PC-9 (cell line): ENCODE data around the gene PRKAG2. TPM values are rescaled to one million over a fixed set of nuclear protein-coding genes. Genes with fewer than 3 reads are reported as not detected.

ENCODE experiments used
- BruUV-seq: library from RNA; stranded (reverse); fragments of 400-500 nt; replicated peaks from 2 replicates; lab custom pipeline; 2021; lab: Mats Ljungman, UMichigan
- CTCF ChIA-PET: fragments of 300-600 bp; sonication (Branson Sonifier 250); formaldehyde crosslinking; loops from one replicate; lab custom pipeline; 2022; ENCODE audit warnings: antibody characterized with exemption; lab: Charles Lee
- POLR2A ChIA-PET: fragments of 300-600 bp; sonication (Branson Sonifier 250); formaldehyde crosslinking; loops from one replicate; lab custom pipeline; 2022; ENCODE audit warnings: antibody characterized with exemption; ENCODE audit not compliant: unreplicated experiment; lab: Charles Lee
- DNase-seq, 2 experiments: peaks; one replicate each; pipeline versions ENCODE4 v3.0.0 to v3.0.0-alpha.2; 2015 to 2022; ENCODE audit warnings: mixed read lengths in 1 of 2
- H2AFZ ChIP-seq: fragments of 200-600 bp; sonication (generic); 2 replicates; pipeline ENCODE4 v1.8.1; 2017; ENCODE audit warnings: antibody characterized with exemption
- H3F3A ChIP-seq: fragments of 200-600 bp; sonication (generic); 2 replicates; pipeline ENCODE4 v1.8.1; 2017; ENCODE audit warnings: antibody characterized with exemption, mild to moderate bottlenecking, low read depth; ENCODE audit not compliant: insufficient read depth
- H3K27ac ChIP-seq: fragments of 200-600 bp; sonication (generic); 2 replicates; pipeline ENCODE4 v1.6.1; 2016; ENCODE audit warnings: mixed run types
- H3K27me3 ChIP-seq: fragments of 200-600 bp; sonication (generic); 2 replicates; pipeline ENCODE4 v1.6.1; 2016; ENCODE audit warnings: low read depth, mixed run types; ENCODE audit not compliant: insufficient read depth
- H3K36me3 ChIP-seq: fragments of 200-600 bp; sonication (generic); 2 replicates; pipeline ENCODE4 v1.6.1; 2016; ENCODE audit warnings: low read depth, mixed run types
- H3K4me1 ChIP-seq: fragments of 200-600 bp; sonication (generic); replicated peaks from 2 replicates; pipeline ENCODE4 v1.6.1; 2016; ENCODE audit warnings: mixed run types; ENCODE audit not compliant: insufficient read depth
- H3K4me2 ChIP-seq: fragments of 200-600 bp; sonication (generic); 2 replicates; pipeline ENCODE4 v1.6.1; 2017; ENCODE audit warnings: mixed run types
- H3K4me3 ChIP-seq: fragments of 200-600 bp; sonication (generic); 2 replicates; pipeline ENCODE4 v1.6.1; 2016; ENCODE audit warnings: mixed run types
- H3K79me2 ChIP-seq: fragments of 200-600 bp; sonication (generic); 2 replicates; pipeline ENCODE4 v1.6.1; 2017; ENCODE audit warnings: low read depth, mixed run types
- H3K9me2 ChIP-seq: fragments of 200-600 bp; sonication (generic); 2 replicates; pipeline ENCODE4 v1.8.1; 2017; ENCODE audit warnings: mild to moderate bottlenecking; ENCODE audit not compliant: insufficient read depth
- H3K9me3 ChIP-seq: fragments of 200-600 bp; sonication (generic); 2 replicates; pipeline ENCODE4 v1.8.1; 2016; ENCODE audit warnings: low read depth; ENCODE audit not compliant: insufficient read depth
- H4K20me1 ChIP-seq: fragments of 200-600 bp; sonication (generic); 2 replicates; pipeline ENCODE4 v1.8.1; 2017; ENCODE audit not compliant: insufficient read depth
- EZH2 ChIP-seq: fragments of 200-600 bp; sonication (generic); IDR thresholded peaks from 2 replicates; pipeline ENCODE4 v1.8.0; 2017; ENCODE audit warnings: antibody characterized with exemption, low read depth
- intact Hi-C: fragments of 100-400 bp; cut with micrococcal nuclease; formaldehyde crosslinking; loops from one replicate; pipeline ENCODE4 v1.10.0; 2022; ENCODE audit not compliant: unreplicated experiment
- total RNA-seq: library from RNA; stranded (reverse); gene quantifications from 2 replicates; pipeline ENCODE4 v1.2.3, GENCODE V29; 2021
- TF ChIP-seq, protein P1 (sequence below): fragments of 200-600 bp; sonication (generic); conservative IDR thresholded peaks from 2 replicates; pipeline ENCODE4 v1.6.1; 2017; ENCODE audit warnings: mixed run types, antibody characterized with exemption, mild to moderate bottlenecking, moderate library complexity

Gene PRKAG2
- total RNA-seq, 1 experiment from 2014 or later = 37.3 TPM

DNA sequence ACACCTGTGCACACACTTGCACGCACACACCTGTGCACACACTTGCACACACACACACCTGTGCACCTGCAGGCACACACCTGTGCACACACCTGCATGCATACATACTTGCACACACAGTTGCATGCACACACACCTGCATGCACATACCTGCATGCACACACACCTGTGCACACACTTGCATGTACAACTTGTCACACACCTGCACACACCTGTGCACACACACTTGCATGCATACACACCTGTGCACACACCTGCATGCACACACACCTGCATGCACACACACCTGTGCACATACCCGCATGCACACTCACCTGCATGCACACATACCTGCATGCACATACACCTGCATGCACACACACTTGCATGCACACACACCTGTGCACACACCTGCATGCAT, 207.2 kb downstream of the PRKAG2 start:
- no TSS peak for BruUV-seq
- H3F3A ChIP-seq = no peaks in the 10 kb centered on the region
- TF ChIP-seq EZH2 = no peak
- TF ChIP-seq, protein P1, sequence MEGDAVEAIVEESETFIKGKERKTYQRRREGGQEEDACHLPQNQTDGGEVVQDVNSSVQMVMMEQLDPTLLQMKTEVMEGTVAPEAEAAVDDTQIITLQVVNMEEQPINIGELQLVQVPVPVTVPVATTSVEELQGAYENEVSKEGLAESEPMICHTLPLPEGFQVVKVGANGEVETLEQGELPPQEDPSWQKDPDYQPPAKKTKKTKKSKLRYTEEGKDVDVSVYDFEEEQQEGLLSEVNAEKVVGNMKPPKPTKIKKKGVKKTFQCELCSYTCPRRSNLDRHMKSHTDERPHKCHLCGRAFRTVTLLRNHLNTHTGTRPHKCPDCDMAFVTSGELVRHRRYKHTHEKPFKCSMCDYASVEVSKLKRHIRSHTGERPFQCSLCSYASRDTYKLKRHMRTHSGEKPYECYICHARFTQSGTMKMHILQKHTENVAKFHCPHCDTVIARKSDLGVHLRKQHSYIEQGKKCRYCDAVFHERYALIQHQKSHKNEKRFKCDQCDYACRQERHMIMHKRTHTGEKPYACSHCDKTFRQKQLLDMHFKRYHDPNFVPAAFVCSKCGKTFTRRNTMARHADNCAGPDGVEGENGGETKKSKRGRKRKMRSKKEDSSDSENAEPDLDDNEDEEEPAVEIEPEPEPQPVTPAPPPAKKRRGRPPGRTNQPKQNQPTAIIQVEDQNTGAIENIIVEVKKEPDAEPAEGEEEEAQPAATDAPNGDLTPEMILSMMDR = no peak

DNA sequence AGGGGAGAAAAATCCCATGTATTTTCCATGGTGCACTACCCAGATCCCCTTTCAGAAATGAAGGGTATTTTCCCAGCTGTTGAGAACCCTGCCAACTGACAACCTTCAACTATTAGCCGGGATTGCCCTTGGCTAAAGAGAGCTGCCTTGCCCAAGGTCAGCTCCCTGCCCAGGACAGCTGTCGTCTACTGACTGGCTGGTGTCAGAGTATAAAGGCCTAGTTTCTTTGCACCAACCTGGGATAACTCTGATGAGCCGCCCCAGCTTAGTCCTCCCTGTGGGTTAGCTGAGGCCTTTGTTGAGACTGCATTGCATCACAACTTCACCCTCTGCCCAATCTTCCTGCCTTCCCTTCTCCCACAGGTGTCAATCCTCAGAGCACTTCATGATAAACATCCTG, 210.0 kb downstream of the PRKAG2 start:
- no peak overlapping the region for H3K27ac ChIP-seq
- no peaks in the 10 kb centered on the region for H3K79me2 ChIP-seq
- DNase-seq = no peak
- ChIA-PET POLR2A (no interaction called here), CTCF (no interaction called here)
- H3K4me3 ChIP-seq = no peak overlapping the region
- no peaks in the 10 kb centered on the region for H4K20me1 ChIP-seq
- no peaks in the 10 kb centered on the region for H3K9me2 ChIP-seq
- no peaks in the 10 kb centered on the region for H3K27me3 ChIP-seq
- no peaks in the 10 kb centered on the region for H3F3A ChIP-seq
- H3K4me2 ChIP-seq = no peak overlapping the region
- no peak overlapping the region for H2AFZ ChIP-seq
- no peaks in the 10 kb centered on the region for H3K4me1 ChIP-seq
- no peaks in the 10 kb centered on the region for H3K36me3 ChIP-seq
- intact Hi-C loops = no loop called here
- no peaks in the 10 kb centered on the region for H3K9me3 ChIP-seq
- TF ChIP-seq, protein P1 = no peak
- TF ChIP-seq EZH2 = no peak
- no TSS peak for BruUV-seq

More for the DNA sequence above, 207.2 kb downstream of the PRKAG2 start:
- no peak for DNase-seq
- Histone ChIP-seq H3K36me3 (no peaks in the 10 kb centered on the region), H3K4me1 (no peaks in the 10 kb centered on the region), H3K27me3 (no peaks in the 10 kb centered on the region), H3K27ac (no peak overlapping the region), H4K20me1 (no peaks in the 10 kb centered on the region), H3K79me2 (no peaks in the 10 kb centered on the region), H3K4me3 (no peak overlapping the region), H2AFZ (no peak overlapping the region), H3K9me2 (no peaks in the 10 kb centered on the region), H3K4me2 (no peak overlapping the region), H3K9me3 (no peaks in the 10 kb centered on the region)
- ChIA-PET CTCF (no interaction called here), POLR2A (no interaction called here)
- intact Hi-C loops = no loop called here

DNA sequence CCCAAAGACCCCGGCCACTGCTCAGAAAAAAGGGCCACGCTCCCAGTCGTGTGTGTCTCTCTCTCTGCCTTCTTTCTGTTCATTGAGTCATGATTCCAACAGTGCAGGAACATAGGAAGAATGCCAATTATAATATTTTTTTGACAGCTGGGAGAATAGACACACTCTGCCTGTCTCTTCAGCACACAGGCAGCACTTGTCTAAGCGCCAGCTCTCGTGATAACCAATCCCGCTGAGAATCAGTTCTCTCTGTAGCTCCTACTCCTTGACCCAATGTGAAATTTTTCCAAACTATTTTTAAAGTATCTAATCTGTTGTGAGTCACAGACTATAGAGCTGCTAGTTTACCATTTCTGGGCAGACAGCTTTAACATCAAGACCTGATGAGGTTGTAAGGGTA, 211.5 kb downstream of the PRKAG2 start:
- Histone ChIP-seq H3K9me2 (no peaks in the 10 kb centered on the region), H3K4me2 (no peak overlapping the region), H3K4me3 (no peak overlapping the region), H3K4me1 (no peaks in the 10 kb centered on the region), H3K79me2 (no peaks in the 10 kb centered on the region), H3K9me3 (no peaks in the 10 kb centered on the region), H3K27me3 (no peaks in the 10 kb centered on the region), H3K27ac (no peak overlapping the region), H4K20me1 (no peaks in the 10 kb centered on the region), H3F3A (no peaks in the 10 kb centered on the region), H3K36me3 (no peaks in the 10 kb centered on the region), H2AFZ (no peak overlapping the region)
- BruUV-seq = no TSS peak
- no peak for DNase-seq
- CTCF ChIA-PET = no interaction called here
- intact Hi-C loops = no loop called here
- POLR2A ChIA-PET = no interaction called here
- TF ChIP-seq EZH2 = no peak
- TF ChIP-seq, protein P1 = no peak
